ENCODE measurements around the gene NOP9. TPM values are rescaled to one million over a fixed set of nuclear protein-coding genes. Genes with fewer than 3 reads are reported as not detected.

Gene NOP9
- total and polyA plus RNA-seq, 2 experiments from 2014 or later: 2.5 to 23.7 TPM

GRCh38 chr14:24312736-24313507 lies 13.3 kb downstream of the NOP9 start:
- Histone ChIP-seq H3K4me1 (ENCODE audit: insufficient read depth) (peaks cover 28% of the 10 kb centered on the region), H2AFZ (no peak overlapping the region), H4K20me1 (ENCODE audit: insufficient read depth) (no peaks in the 10 kb centered on the region), H3K4me3 (no peak overlapping the region), H3K4me2 (ENCODE audit: unreplicated experiment) (no peak overlapping the region), H3K9ac (no peak overlapping the region), H3F3A (ENCODE audit: insufficient read depth) (peaks cover 21% of the 10 kb centered on the region), H3K27me3 (replicated peaks; ENCODE audit: insufficient read depth) (no peaks in the 10 kb centered on the region), H3K79me2 (ENCODE audit: insufficient read depth) (no peaks in the 10 kb centered on the region), H3K36me3 (ENCODE audit: low read depth) (no peaks in the 10 kb centered on the region), H3K27ac (no peak overlapping the region), H3K9me3 (ENCODE audit: low read depth) (no peaks in the 10 kb centered on the region), H3K9me2 (ENCODE audit: insufficient read depth) (no peaks in the 10 kb centered on the region)
- 90 to 92% methylated on average over 9 of the region's 9 CpGs for WGBS, 2 experiments (ENCODE audit: low coverage in 1 of 2, low lambda C conversion rate in 2 of 2, missing lambda C conversion rate in 2 of 2)
- TF ChIP-seq EZH2phosphoT487 (IDR thresholded peaks at IDR 0.05; ENCODE audit: insufficient read depth, low read depth): no peak
- DNase-seq: no peak
- in situ Hi-C loops (cut with MboI): no loop called here

- no peak overlapping the region for H2AFZ ChIP-seq
- peaks cover 20% of the 10 kb centered on the region for H3F3A ChIP-seq (ENCODE audit: insufficient read depth)
- H4K20me1 ChIP-seq (ENCODE audit: insufficient read depth): no peaks in the 10 kb centered on the region
- H3K27ac ChIP-seq: no peak overlapping the region
- H3K9me2 ChIP-seq (ENCODE audit: insufficient read depth): no peaks in the 10 kb centered on the region
- H3K79me2 ChIP-seq (ENCODE audit: insufficient read depth): no peaks in the 10 kb centered on the region
- H3K4me2 ChIP-seq (ENCODE audit: unreplicated experiment): no peak overlapping the region
- 83 to 92% methylated on average over 2 of the region's 2 CpGs for WGBS, 2 experiments (ENCODE audit: low coverage in 1 of 2, low lambda C conversion rate in 2 of 2, missing lambda C conversion rate in 2 of 2)
- H3K4me1 ChIP-seq (ENCODE audit: insufficient read depth): peaks cover 28% of the 10 kb centered on the region
- in situ Hi-C loops (cut with MboI): no loop called here
- TF ChIP-seq EZH2 (IDR thresholded peaks at IDR 0.05; ENCODE audit: insufficient read depth, poor library complexity, severe bottlenecking) (no peak), EZH2phosphoT487 (IDR thresholded peaks at IDR 0.05; ENCODE audit: insufficient read depth, low read depth) (no peak)
- H3K9me3 ChIP-seq (ENCODE audit: low read depth): no peaks in the 10 kb centered on the region
- no peak overlapping the region for H3K4me3 ChIP-seq
- DNase-seq: no peak
- no peak overlapping the region for H3K9ac ChIP-seq
- no peaks in the 10 kb centered on the region for H3K36me3 ChIP-seq (ENCODE audit: low read depth)
- no peaks in the 10 kb centered on the region for H3K27me3 ChIP-seq (replicated peaks; ENCODE audit: insufficient read depth)
Measured at GRCh38 chr14:24313913-24314312, 14.3 kb downstream of the NOP9 start.

- H3K4me3 ChIP-seq: no peak overlapping the region
- H3K4me1 ChIP-seq (ENCODE audit: insufficient read depth): peaks cover 28% of the 10 kb centered on the region
- no peak overlapping the region for H3K27ac ChIP-seq
- H3K9me2 ChIP-seq (ENCODE audit: insufficient read depth): no peaks in the 10 kb centered on the region
- no peaks in the 10 kb centered on the region for H3K9me3 ChIP-seq (ENCODE audit: low read depth)
- no peak overlapping the region for H2AFZ ChIP-seq
- H3K9ac ChIP-seq: no peak overlapping the region
- H4K20me1 ChIP-seq (ENCODE audit: insufficient read depth): no peaks in the 10 kb centered on the region
- no peaks in the 10 kb centered on the region for H3K36me3 ChIP-seq (ENCODE audit: low read depth)
- TF ChIP-seq EZH2phosphoT487 (IDR thresholded peaks at IDR 0.05; ENCODE audit: insufficient read depth, low read depth): no peak
- no peak for TF ChIP-seq EZH2 (IDR thresholded peaks at IDR 0.05; ENCODE audit: insufficient read depth, poor library complexity, severe bottlenecking)
- no peak overlapping the region for H3K4me2 ChIP-seq (ENCODE audit: unreplicated experiment)
- H3F3A ChIP-seq (ENCODE audit: insufficient read depth): peaks cover 14% of the 10 kb centered on the region
- no peaks in the 10 kb centered on the region for H3K79me2 ChIP-seq (ENCODE audit: insufficient read depth)
- no peaks in the 10 kb centered on the region for H3K27me3 ChIP-seq (replicated peaks; ENCODE audit: insufficient read depth)
- WGBS, 2 experiments (ENCODE audit: low coverage in 1 of 2, low lambda C conversion rate in 2 of 2, missing lambda C conversion rate in 2 of 2): 83 to 93% methylated on average over 5 of the region's 5 CpGs
- DNase-seq: no peak
- in situ Hi-C loops (cut with MboI): no loop called here
Measured at GRCh38 chr14:24314377-24315193, 14.9 kb downstream of the NOP9 start.

GRCh38 chr14:24315243-24315806 lies 15.7 kb downstream of the NOP9 start:
- no peaks in the 10 kb centered on the region for H3K9me3 ChIP-seq (ENCODE audit: low read depth)
- no peaks in the 10 kb centered on the region for H3K36me3 ChIP-seq (ENCODE audit: low read depth)
- no peak overlapping the region for H2AFZ ChIP-seq
- H3F3A ChIP-seq (ENCODE audit: insufficient read depth): peaks cover 14% of the 10 kb centered on the region
- no peak overlapping the region for H3K9ac ChIP-seq
- TF ChIP-seq EZH2 (IDR thresholded peaks at IDR 0.05; ENCODE audit: insufficient read depth, poor library complexity, severe bottlenecking): no peak
- no peak for TF ChIP-seq EZH2phosphoT487 (IDR thresholded peaks at IDR 0.05; ENCODE audit: insufficient read depth, low read depth)
- WGBS, 2 experiments (ENCODE audit: low coverage in 1 of 2, low lambda C conversion rate in 2 of 2, missing lambda C conversion rate in 2 of 2): 93 to 94% methylated on average over 10 of the region's 10 CpGs
- H3K9me2 ChIP-seq (ENCODE audit: insufficient read depth): no peaks in the 10 kb centered on the region
- in situ Hi-C loops (cut with MboI): no loop called here
- no peak overlapping the region for H3K27ac ChIP-seq
- no peak overlapping the region for H3K4me3 ChIP-seq
- H4K20me1 ChIP-seq (ENCODE audit: insufficient read depth): no peaks in the 10 kb centered on the region
- no peaks in the 10 kb centered on the region; the same call in 1 of the 2 replicates for H3K27me3 ChIP-seq (replicated peaks; ENCODE audit: insufficient read depth)
- peaks cover 24% of the 10 kb centered on the region for H3K4me1 ChIP-seq (ENCODE audit: insufficient read depth)
- no peaks in the 10 kb centered on the region for H3K79me2 ChIP-seq (ENCODE audit: insufficient read depth)
- DNase-seq: no peak
- H3K4me2 ChIP-seq (ENCODE audit: unreplicated experiment): no peak overlapping the region

All from GM23248 (cell line).